Sciatic nerve (tissue), 1 donor: ENCODE data around the gene IFI27. TPM values are rescaled to one million over a fixed set of nuclear protein-coding genes. Genes with fewer than 3 reads are reported as not detected.

Experiments
- total RNA-seq: library from RNA; stranded (reverse); fragmentation: NEBNext Ultra II Directional; extraction: Animal tissue kit (Norgen Biotek cat#: 25700); gene quantifications from one replicate; pipeline ENCODE4 v1.2.1, GENCODE V29; 2021
- donor health status: DM: no; HTN: no; CAD: no.

IFI27 gene
- total RNA-seq, 1 donor from 2014 or later: 219 TPM

Other genes starting within 250 kb of the IFI27 start
- gene FAM181A, start 183.4 kb upstream of the IFI27 start, total RNA-seq: not detected
- gene ASB2, start 134.2 kb upstream of the IFI27 start, total RNA-seq: 1.4 TPM
- gene CCDC197, start 113.4 kb upstream of the IFI27 start, total RNA-seq: not detected
- 0.80 TPM for gene OTUB2, start 84.4 kb upstream of the IFI27 start, total RNA-seq
- gene DDX24, start 29.5 kb upstream of the IFI27 start, total RNA-seq: 181 TPM
- gene IFI27L1, start 29.4 kb upstream of the IFI27 start, total RNA-seq: 20.5 TPM
- 85.4 TPM for gene IFI27L2, start 18.9 kb downstream of the IFI27 start, total RNA-seq
- 1.0 TPM for gene PPP4R4, start 63.6 kb downstream of the IFI27 start, total RNA-seq
- gene SERPINA10, start 182.5 kb downstream of the IFI27 start, total RNA-seq: not detected
- gene SERPINA6, start 212.6 kb downstream of the IFI27 start, total RNA-seq: not detected